Activated T-cell treated with anti-CD3 and anti-CD28 coated beads for 48 hours (primary cell): ENCODE data around the gene SP110.
A peak's percentile ranks its signal among the peaks of the same experiment; 100 is the strongest.
"Not testable (repeated sequence)": the region's sequence is repeated elsewhere in the genome, so short reads cannot be mapped to it uniquely, and the experiment has no call there.

Experiments used
- DNase-seq: peaks from one replicate; pipeline ENCODE4 v3.0.0-alpha.2; 2020; ENCODE audit warnings: low read depth

Gene SP110

GRCh38 chr2:230219419-230220331, at the start of gene SP110:
TSS of gene SP110 (minus strand) at chr2:230219984. CDS start at chr2:230216927, 3,057 bp downstream.
- peak; percentile 64 for DNase-seq

GRCh38 chr2:230268606-230269243, 48.9 kb upstream of the SP110 start:
- DNase-seq, result no peak

GRCh38 chr2:230267556-230267955, 47.8 kb upstream of the SP110 start:
- DNase-seq, result no peak

GRCh38 chr2:230267059-230267458, 47.3 kb upstream of the SP110 start:
- DNase-seq, result no peak

- no peak for DNase-seq
These were observed 46.9 kb upstream of the SP110 start for GRCh38 chr2:230266638-230267037.

- DNase-seq, result not testable (repeated sequence)
These were observed 45.2 kb upstream of the SP110 start for GRCh38 chr2:230264945-230265344.

GRCh38 chr2:230262246-230262645, 42.5 kb upstream of the SP110 start:
- no peak for DNase-seq

- no peak for DNase-seq
These were observed 38.7 kb upstream of the SP110 start for GRCh38 chr2:230258483-230258882.

- no peak for DNase-seq
These were observed 37.0 kb upstream of the SP110 start for GRCh38 chr2:230256733-230257332.

GRCh38 chr2:230254152-230254881, 34.5 kb upstream of the SP110 start:
- DNase-seq, result peak; percentile 39

- no peak for DNase-seq
These were observed 30.4 kb upstream of the SP110 start for GRCh38 chr2:230250231-230250630.

- no peak for DNase-seq
These were observed 26.4 kb upstream of the SP110 start for GRCh38 chr2:230246206-230246605.

GRCh38 chr2:230244211-230244610, 24.4 kb upstream of the SP110 start:
- DNase-seq, result no peak

GRCh38 chr2:230234845-230235244, 15.1 kb upstream of the SP110 start:
- DNase-seq, result no peak

- no peak for DNase-seq
These were observed 14.4 kb upstream of the SP110 start for GRCh38 chr2:230234122-230234722.

GRCh38 chr2:230231251-230231650, 11.5 kb upstream of the SP110 start:
- DNase-seq, result no peak

- DNase-seq, result no peak
These were observed 10.9 kb upstream of the SP110 start for GRCh38 chr2:230230496-230231200.

- DNase-seq, result no peak
These were observed 10.3 kb upstream of the SP110 start for GRCh38 chr2:230230087-230230486.

GRCh38 chr2:230227216-230227615, 7.4 kb upstream of the SP110 start:
- DNase-seq, result no peak

- no peak for DNase-seq
These were observed 6.3 kb upstream of the SP110 start for GRCh38 chr2:230226051-230226551.

GRCh38 chr2:230225486-230225885, 5.7 kb upstream of the SP110 start, which contains the start of gene SP140:
TSS of gene SP140 (plus strand) at chr2:230225736. CDS start at chr2:230225845, 109 bp downstream.
- peak; percentile 64 for DNase-seq
